OCI-LY3 (cell line): ENCODE measurements around the gene ARHGAP24.

ENCODE experiments used
- H2AFZ ChIP-seq: fragments of 200-600, 300-600 bp; shearing (Covaris generic); 2 replicates; pipeline ENCODE4 v1.6.0; 2014; ENCODE audit warnings: antibody characterized with exemption, low read depth, low read length
- H3K27ac ChIP-seq: fragments of 200-600, 300-600 bp; sonication (generic); 2 replicates; pipeline ENCODE4 v1.5.1; 2014; ENCODE audit warnings: mild to moderate bottlenecking, low read length, moderate library complexity, mixed read lengths
- H3K27me3 ChIP-seq: fragments of 200-600, 300-600 bp; sonication (generic); 2 replicates; pipeline ENCODE4 v1.6.1; 2014; ENCODE audit warnings: low read depth, low read length, mixed read lengths
- H3K36me3 ChIP-seq: fragments of 200-600, 300-600 bp; sonication (generic); replicated peaks from 2 replicates; pipeline ENCODE3; 2014; ENCODE audit warnings: low read depth, low read length, mixed read lengths
- H3K4me1 ChIP-seq: fragments of 300-600, 200-600 bp; sonication (generic); 2 replicates; pipeline ENCODE4 v1.6.1; 2014; ENCODE audit warnings: low read length, mixed read lengths
- H3K4me2 ChIP-seq: fragments of 200-600, 300-600 bp; sonication (generic); 2 replicates; pipeline ENCODE4 v1.6.1; 2014; ENCODE audit warnings: low read length, mixed read lengths
- H3K4me3 ChIP-seq: fragments of 300-600, 200-600 bp; sonication (generic); 2 replicates; pipeline ENCODE4 v1.5.1; 2014; ENCODE audit warnings: antibody characterized with exemption, mild to moderate bottlenecking, low read length, moderate library complexity
- H3K79me2 ChIP-seq: fragments of 300-600, 200-600 bp; shearing (Covaris generic); 2 replicates; pipeline ENCODE4 v1.6.1; 2014; ENCODE audit warnings: mild to moderate bottlenecking, low read length, mixed read lengths
- H3K9ac ChIP-seq: fragments of 300-600, 200-600 bp; shearing (Covaris generic); 2 replicates; pipeline ENCODE4 v1.6.0; 2014; ENCODE audit warnings: mild to moderate bottlenecking, low read length, moderate library complexity
- H3K9me3 ChIP-seq: fragments of 200-600, 300-600 bp; shearing (Covaris generic); 2 replicates; pipeline ENCODE4 v1.6.1; 2014; ENCODE audit warnings: low read length, mixed read lengths; ENCODE audit not compliant: insufficient read depth
- H4K20me1 ChIP-seq: fragments of 200-600, 300-600 bp; sonication (generic); 2 replicates; pipeline ENCODE4 v1.6.1; 2016; ENCODE audit warnings: low read length, mixed read lengths; ENCODE audit not compliant: insufficient read depth
- CTCF ChIP-seq: fragments of 200-600, 300-600 bp; sonication (generic); IDR thresholded peaks from 2 replicates; pipeline ENCODE4 v1.5.1; 2014; ENCODE audit warnings: antibody characterized with exemption, low read length, low read depth
- EZH2phosphoT487 ChIP-seq: fragments of 200-600 bp; shearing (Covaris generic); IDR thresholded peaks from 2 replicates; pipeline ENCODE4 v1.6.1; 2018; ENCODE audit warnings: antibody characterized with exemption, mixed run types, low read depth

ARHGAP24 gene

GRCh38 chr4:85787133-85787532, 312.2 kb downstream of the ARHGAP24 start:
- no peak for TF ChIP-seq EZH2phosphoT487
- TF ChIP-seq CTCF = no peak
- H4K20me1 ChIP-seq = peaks cover 25% of the 10 kb centered on the region; the same call in 1 of the 2 replicates
- no peak overlapping the region for H3K4me2 ChIP-seq
- H3K4me3 ChIP-seq = no peak overlapping the region
- no peaks in the 10 kb centered on the region for H3K27me3 ChIP-seq
- H3K79me2 ChIP-seq = peaks cover 18% of the 10 kb centered on the region; the same call in 1 of the 2 replicates
- H3K36me3 ChIP-seq = no peaks in the 10 kb centered on the region
- H3K9me3 ChIP-seq = no peaks in the 10 kb centered on the region
- no peak overlapping the region for H3K27ac ChIP-seq
- no peak overlapping the region for H2AFZ ChIP-seq
- H3K4me1 ChIP-seq = peaks cover 15% of the 10 kb centered on the region
- H3K9ac ChIP-seq = no peak overlapping the region

- H3K9ac ChIP-seq = no peak overlapping the region
- no peaks in the 10 kb centered on the region for H3K27me3 ChIP-seq
- TF ChIP-seq EZH2phosphoT487 (no peak), CTCF (no peak)
- H3K79me2 ChIP-seq = peaks cover 14% of the 10 kb centered on the region; the same call in 1 of the 2 replicates
- H2AFZ ChIP-seq = no peak overlapping the region
- peaks cover 18% of the 10 kb centered on the region; the same call in 1 of the 2 replicates for H4K20me1 ChIP-seq
- H3K27ac ChIP-seq = no peak overlapping the region
- no peaks in the 10 kb centered on the region for H3K36me3 ChIP-seq
- H3K4me3 ChIP-seq = no peak overlapping the region
- peaks cover under 1% of the 10 kb centered on the region for H3K4me1 ChIP-seq
- H3K9me3 ChIP-seq = no peaks in the 10 kb centered on the region
- H3K4me2 ChIP-seq = no peak overlapping the region
Observed at GRCh38 chr4:85788604-85789003, 313.7 kb downstream of the ARHGAP24 start.

- no peaks in the 10 kb centered on the region for H3K9me3 ChIP-seq
- H2AFZ ChIP-seq = no peak overlapping the region
- H3K4me2 ChIP-seq = no peak overlapping the region
- no peak overlapping the region for H3K9ac ChIP-seq
- H3K79me2 ChIP-seq = peaks cover 10% of the 10 kb centered on the region; the same call in 1 of the 2 replicates
- peaks cover 11% of the 10 kb centered on the region; the same call in 1 of the 2 replicates for H4K20me1 ChIP-seq
- no peak overlapping the region for H3K4me3 ChIP-seq
- no peaks in the 10 kb centered on the region for H3K4me1 ChIP-seq
- TF ChIP-seq CTCF (no peak), EZH2phosphoT487 (no peak)
- H3K27me3 ChIP-seq = no peaks in the 10 kb centered on the region
- no peaks in the 10 kb centered on the region for H3K36me3 ChIP-seq
- no peak overlapping the region for H3K27ac ChIP-seq
Observed at GRCh38 chr4:85789241-85789640, 314.3 kb downstream of the ARHGAP24 start.

- no peaks in the 10 kb centered on the region for H3K27me3 ChIP-seq
- TF ChIP-seq CTCF (no peak), EZH2phosphoT487 (no peak)
- no peak overlapping the region for H3K27ac ChIP-seq
- peaks cover 8% of the 10 kb centered on the region; the same call in 1 of the 2 replicates for H4K20me1 ChIP-seq
- no peak overlapping the region for H3K9ac ChIP-seq
- H3K4me1 ChIP-seq = no peaks in the 10 kb centered on the region
- H3K9me3 ChIP-seq = no peaks in the 10 kb centered on the region
- H3K4me3 ChIP-seq = no peak overlapping the region
- H3K4me2 ChIP-seq = no peak overlapping the region
- no peak overlapping the region for H2AFZ ChIP-seq
- H3K79me2 ChIP-seq = peaks cover 6% of the 10 kb centered on the region; the same call in 1 of the 2 replicates
- no peaks in the 10 kb centered on the region for H3K36me3 ChIP-seq
Observed at GRCh38 chr4:85790582-85790981, 315.6 kb downstream of the ARHGAP24 start.
